HEK293 (cell line): ENCODE data around the gene PCDH19.

Experiments
- CTCF ChIA-PET: fragments of 350-600 bp; formaldehyde crosslinking; extraction: SDS; loops from one replicate; lab custom pipeline; 2021; ENCODE audit warnings: antibody characterized with exemption; lab: Yijun Ruan, JAX
- POLR2A ChIA-PET: fragments of 300-600 bp; formaldehyde crosslinking; extraction: SDS; loops from one replicate; lab custom pipeline; 2020; ENCODE audit warnings: antibody characterized with exemption, inconsistent platforms; lab: Yijun Ruan, JAX
- H3K27ac ChIP-seq: fragments of 200-500 bp; sonication (Bioruptor generic); 2 replicates; pipeline ENCODE4 v1.5.1; 2014; ENCODE audit warnings: low read depth, low read length, control low read depth, inconsistent platforms; ENCODE audit errors: extremely low read depth
- H3K36me3 ChIP-seq, 2 experiments: fragments of 200-500 bp in 1 of 2; sonication (Bioruptor generic) in 1 of 2; 1 replicate in 1 of 2; 2 replicates in 1 of 2; pipeline ENCODE4 v1.5.1; 2014 to 2017; ENCODE audit warnings: inconsistent platforms in 2 of 2, low read length in 2 of 2; ENCODE audit not compliant: control insufficient read depth in 2 of 2, insufficient read depth in 1 of 2
- H3K4me1 ChIP-seq: fragments of 200-500 bp; sonication (Bioruptor generic); 2 replicates; pipeline ENCODE4 v1.5.1; 2014; ENCODE audit warnings: mild to moderate bottlenecking, low read length, inconsistent platforms; ENCODE audit not compliant: control insufficient read depth, insufficient read depth
- H3K4me3 ChIP-seq: 2 replicates; pipeline ENCODE4 v1.5.1; 2011; ENCODE audit warnings: low read depth, mild to moderate bottlenecking, control low read depth, low read length, moderate library complexity
- H3K9me3 ChIP-seq: fragments of 200-500 bp; sonication (Bioruptor generic); 2 replicates; pipeline ENCODE4 v1.5.1; 2014; ENCODE audit warnings: low read depth, low read length, inconsistent platforms; ENCODE audit not compliant: control insufficient read depth, insufficient read depth
- BCL11A ChIP-seq: fragments of 450-650 bp; formaldehyde crosslinking; IDR thresholded peaks from 2 replicates; pipeline ENCODE4 v1.5.1; 2016; ENCODE audit warnings: low read depth, missing biosample characterization, missing genetic modification characterization
- BCL6B ChIP-seq: fragments of 450-650 bp; formaldehyde crosslinking; IDR thresholded peaks from 2 replicates; pipeline ENCODE4 v1.5.1; 2017; ENCODE audit warnings: missing biosample characterization, missing genetic modification characterization
- PRDM1 ChIP-seq: fragments of 450-650 bp; formaldehyde crosslinking; IDR thresholded peaks from 2 replicates; pipeline ENCODE4; 2016; ENCODE audit warnings: missing biosample characterization, missing genetic modification characterization
- SETDB1 ChIP-seq: IDR thresholded peaks from one replicate; pipeline ENCODE4 v1.6.1; 2017; ENCODE audit warnings: mild to moderate bottlenecking, low read length, moderate library complexity, mixed read lengths; ENCODE audit not compliant: insufficient read length
- ZBTB11 ChIP-seq: fragments of 450-650 bp; formaldehyde crosslinking; conservative IDR thresholded peaks from 2 replicates; pipeline ENCODE4 v1.5.1; 2016; ENCODE audit warnings: low read depth, missing biosample characterization, missing genetic modification characterization
- ZBTB8A ChIP-seq: fragments of 450-650 bp; formaldehyde crosslinking; IDR thresholded peaks from 2 replicates; pipeline ENCODE4 v1.5.1; 2016; ENCODE audit warnings: missing biosample characterization, missing genetic modification characterization
- ZNF10 ChIP-seq: fragments of 450-650 bp; formaldehyde crosslinking; IDR thresholded peaks from 2 replicates; pipeline ENCODE4 v1.5.1; 2017; ENCODE audit warnings: missing biosample characterization, missing genetic modification characterization
- ZNF148 ChIP-seq: fragments of 450-650 bp; formaldehyde crosslinking; IDR thresholded peaks from 2 replicates; pipeline ENCODE4 v1.5.0; 2017; ENCODE audit warnings: missing biosample characterization, missing genetic modification characterization, borderline replicate concordance
- ZNF155 ChIP-seq: fragments of 450-650 bp; formaldehyde crosslinking; IDR thresholded peaks from 2 replicates; pipeline ENCODE4 v1.5.1; 2016; ENCODE audit warnings: missing biosample characterization, missing genetic modification characterization
- ZNF341 ChIP-seq: fragments of 450-650 bp; formaldehyde crosslinking; IDR thresholded peaks from 2 replicates; pipeline ENCODE4; 2016; ENCODE audit warnings: low read depth, missing biosample characterization, missing genetic modification characterization
- ZNF394 ChIP-seq: fragments of 450-650 bp; formaldehyde crosslinking; IDR thresholded peaks from 2 replicates; pipeline ENCODE4 v1.5.1; 2016; ENCODE audit warnings: missing biosample characterization, missing genetic modification characterization, mild to moderate bottlenecking, moderate library complexity, borderline replicate concordance
- ZNF518A ChIP-seq: fragments of 450-650 bp; formaldehyde crosslinking; conservative IDR thresholded peaks from 2 replicates; pipeline ENCODE4 v1.5.1; 2016; ENCODE audit warnings: low read depth, missing biosample characterization, missing genetic modification characterization
- ZNF544 ChIP-seq: fragments of 450-650 bp; formaldehyde crosslinking; IDR thresholded peaks from 2 replicates; pipeline ENCODE4 v1.5.0; 2017; ENCODE audit warnings: missing biosample characterization, missing genetic modification characterization
- ZNF692 ChIP-seq: fragments of 450-650 bp; formaldehyde crosslinking; IDR thresholded peaks from 2 replicates; pipeline ENCODE4 v1.5.1; 2016; ENCODE audit warnings: missing biosample characterization, missing genetic modification characterization

The PCDH19 gene

GRCh38 chrX:100440006-100440405, 29.9 kb upstream of the PCDH19 start (continued):
- TF ChIP-seq ZBTB11 (tag by site-specific recombination) = no peak

- CTCF ChIA-PET = interaction anchor here (4.5 kb wide), 1 partner anchor 12 kb away, joined by 13 read pairs; no protein-coding TSS in a partner anchor
- H3K9me3 ChIP-seq = no peaks in the 10 kb centered on the region; the same call in 1 of the 2 replicates
Measured at GRCh38 chrX:100435726-100436125, 25.7 kb upstream of the PCDH19 start.

More at GRCh38 chrX:100435726-100436125, 25.7 kb upstream of the PCDH19 start:
- no peak overlapping the region for H3K27ac ChIP-seq
- no peaks in the 10 kb centered on the region for H3K36me3 ChIP-seq
- TF ChIP-seq ZBTB8A (tag by site-specific recombination) (no peak), ZNF155 (tag by site-specific recombination) (no peak), ZNF394 (tag by site-specific recombination) (no peak), PRDM1 (tag by site-specific recombination) (no peak), BCL11A (tag by site-specific recombination) (no peak), BCL6B (tag by site-specific recombination) (no peak), ZNF544 (tag by site-specific recombination) (no peak), SETDB1 (no peak), ZNF692 (no peak), ZNF518A (tag by site-specific recombination) (no peak), ZNF341 (tag by site-specific recombination) (no peak), ZNF10 (tag by site-specific recombination) (no peak), ZNF148 (tag by site-specific recombination) (no peak)
- POLR2A ChIA-PET = no interaction called here
- H3K4me3 ChIP-seq = no peak overlapping the region
- H3K4me1 ChIP-seq = no peaks in the 10 kb centered on the region
